ENCODE measurements around the gene UNC5CL.

The UNC5CL gene

GRCh38 chr6:41028561-41029412 lies 10.2 kb downstream of the UNC5CL start:
- peak overlapping the region; percentile 47 for H3K4me3 ChIP-seq (ENCODE audit: low read depth, low read length)
- TF ChIP-seq, protein P1, sequence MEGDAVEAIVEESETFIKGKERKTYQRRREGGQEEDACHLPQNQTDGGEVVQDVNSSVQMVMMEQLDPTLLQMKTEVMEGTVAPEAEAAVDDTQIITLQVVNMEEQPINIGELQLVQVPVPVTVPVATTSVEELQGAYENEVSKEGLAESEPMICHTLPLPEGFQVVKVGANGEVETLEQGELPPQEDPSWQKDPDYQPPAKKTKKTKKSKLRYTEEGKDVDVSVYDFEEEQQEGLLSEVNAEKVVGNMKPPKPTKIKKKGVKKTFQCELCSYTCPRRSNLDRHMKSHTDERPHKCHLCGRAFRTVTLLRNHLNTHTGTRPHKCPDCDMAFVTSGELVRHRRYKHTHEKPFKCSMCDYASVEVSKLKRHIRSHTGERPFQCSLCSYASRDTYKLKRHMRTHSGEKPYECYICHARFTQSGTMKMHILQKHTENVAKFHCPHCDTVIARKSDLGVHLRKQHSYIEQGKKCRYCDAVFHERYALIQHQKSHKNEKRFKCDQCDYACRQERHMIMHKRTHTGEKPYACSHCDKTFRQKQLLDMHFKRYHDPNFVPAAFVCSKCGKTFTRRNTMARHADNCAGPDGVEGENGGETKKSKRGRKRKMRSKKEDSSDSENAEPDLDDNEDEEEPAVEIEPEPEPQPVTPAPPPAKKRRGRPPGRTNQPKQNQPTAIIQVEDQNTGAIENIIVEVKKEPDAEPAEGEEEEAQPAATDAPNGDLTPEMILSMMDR (IDR thresholded peaks at IDR 0.05; ENCODE audit: borderline replicate concordance, insufficient read depth, low read depth, low read length) = no peak

GRCh38 chr6:41027799-41028560 lies 11.0 kb downstream of the UNC5CL start:
- TF ChIP-seq, protein P1 (IDR thresholded peaks at IDR 0.05; ENCODE audit: borderline replicate concordance, insufficient read depth, low read depth, low read length) = peak; percentile 96
- peak overlapping the region; percentile 47 for H3K4me3 ChIP-seq (ENCODE audit: low read depth, low read length)

GRCh38 chr6:41027241-41027640 lies 11.8 kb downstream of the UNC5CL start:
- TF ChIP-seq, protein P1 (IDR thresholded peaks at IDR 0.05; ENCODE audit: borderline replicate concordance, insufficient read depth, low read depth, low read length) = no peak
- H3K4me3 ChIP-seq (ENCODE audit: low read depth, low read length) = peak overlapping the region; percentile 7

- TF ChIP-seq, protein P1 (IDR thresholded peaks at IDR 0.05; ENCODE audit: borderline replicate concordance, insufficient read depth, low read depth, low read length) = no peak
- no peak overlapping the region for H3K4me3 ChIP-seq (ENCODE audit: low read depth, low read length)
Observed at GRCh38 chr6:41025966-41026530, 13.0 kb downstream of the UNC5CL start.

GRCh38 chr6:41023114-41023513 lies 15.9 kb downstream of the UNC5CL start:
- no peak overlapping the region for H3K4me3 ChIP-seq (ENCODE audit: low read depth, low read length)
- TF ChIP-seq, protein P1 (IDR thresholded peaks at IDR 0.05; ENCODE audit: borderline replicate concordance, insufficient read depth, low read depth, low read length) = no peak

- TF ChIP-seq, protein P1 (IDR thresholded peaks at IDR 0.05; ENCODE audit: borderline replicate concordance, insufficient read depth, low read depth, low read length) = no peak
- H3K4me3 ChIP-seq (ENCODE audit: low read depth, low read length) = no peak overlapping the region
Observed at GRCh38 chr6:41022294-41022693, 16.7 kb downstream of the UNC5CL start.

Data from GM12875 (cell line).